Stimulated activated naive CD8-positive, alpha-beta T cell treated with anti-CD3 and anti-CD28 coated beads, Interleukin-15, amount 100 ng/mL, for 72 hours (primary cell): Measurements from ENCODE around the gene ZNF25.
"Not testable (repeated sequence)": the region's sequence is repeated elsewhere in the genome, so short reads cannot be mapped to it uniquely, and the experiment has no call there.

Source experiments
- ATAC-seq: fragments of 150-1000 bp; cut with Tn5 transposase; 2 replicates; pipeline ENCODE4 v1.10.0; 2021; ENCODE audit warnings: mild to moderate bottlenecking, moderate library complexity
- DNase-seq, 2 donors: peaks; one replicate each; pipeline ENCODE4 v3.0.0; 2021 to 2022
- H3K27ac Mint-ChIP-seq, 2 donors: one replicate each; pipeline ENCODE4 v1.8.0; 2022; ENCODE audit warnings: mild to moderate bottlenecking in 2 of 2, mixed read lengths in 2 of 2, moderate library complexity in 2 of 2
- H3K27me3 Mint-ChIP-seq: one replicate; pipeline ENCODE4 v1.8.0; 2022; ENCODE audit warnings: mixed read lengths
- H3K4me1 Mint-ChIP-seq: one replicate; pipeline ENCODE4 v1.8.0; 2022; ENCODE audit warnings: mild to moderate bottlenecking, mixed read lengths
- H3K4me3 Mint-ChIP-seq, 2 donors: one replicate each; pipeline ENCODE4 v1.8.0; 2022; ENCODE audit warnings: mild to moderate bottlenecking in 2 of 2, mixed read lengths in 2 of 2, moderate library complexity in 1 of 2
- H3K9me3 Mint-ChIP-seq, 2 donors: one replicate each; pipeline ENCODE4 v1.8.0; 2022; ENCODE audit warnings: mixed read lengths in 2 of 2

Gene ZNF25

DNA sequence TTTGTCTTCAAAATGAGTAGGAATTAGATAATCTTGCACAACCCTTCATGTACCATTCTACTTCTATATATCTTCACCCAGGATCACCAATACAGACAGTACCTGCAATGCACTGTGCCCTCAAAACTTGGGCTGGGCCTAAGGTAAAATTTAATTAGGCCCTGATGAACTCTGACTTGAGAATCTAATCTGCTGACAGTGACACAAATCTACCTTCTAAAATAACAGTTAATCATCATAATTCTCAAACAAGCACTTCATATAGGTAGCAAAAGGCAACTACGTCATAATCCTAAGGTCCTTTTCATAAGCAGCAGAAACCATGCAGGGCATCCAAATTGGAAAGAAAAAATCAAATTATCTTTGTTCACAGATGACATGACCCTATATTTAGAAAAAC lies 4.1 kb downstream of the ZNF25 start:
- ATAC-seq (no peak), DNase-seq (no peak)
- H3K4me3 Mint-ChIP-seq: no peak overlapping the region
- no peaks in the 10 kb centered on the region for H3K27me3 Mint-ChIP-seq
- peaks cover 0 to 4% of the 10 kb centered on the region in 2 donors for H3K9me3 Mint-ChIP-seq
- H3K4me1 Mint-ChIP-seq: peaks cover 18% of the 10 kb centered on the region
- no peak overlapping the region for H3K27ac Mint-ChIP-seq

DNA sequence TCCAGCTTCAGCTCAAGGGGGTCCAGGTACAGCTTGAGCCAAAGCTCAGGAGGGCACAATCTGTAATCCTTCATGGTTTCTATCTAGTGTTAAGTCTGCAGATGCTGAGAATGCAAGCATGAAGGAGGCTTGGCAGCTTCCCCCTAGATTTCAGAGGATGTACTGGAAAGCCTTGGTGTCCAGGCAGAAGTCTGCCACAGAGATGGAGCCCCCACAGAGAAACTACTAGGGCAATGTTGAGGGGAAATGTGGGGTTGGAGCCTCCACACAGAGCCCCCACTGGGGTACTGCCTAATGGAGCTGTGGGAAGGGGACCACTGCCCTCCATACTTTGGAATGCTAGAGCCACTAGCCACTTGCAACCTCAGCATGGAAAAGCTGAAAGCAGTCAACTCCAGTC lies 11.4 kb downstream of the ZNF25 start:
- ATAC-seq (no peak), DNase-seq (no peak)
- Mint-ChIP-seq H3K9me3 (peaks cover 24 to 28% of the 10 kb centered on the region in 2 donors), H3K27me3 (no peaks in the 10 kb centered on the region), H3K4me1 (no peaks in the 10 kb centered on the region), H3K27ac (no peak overlapping the region), H3K4me3 (no peak overlapping the region)

DNA sequence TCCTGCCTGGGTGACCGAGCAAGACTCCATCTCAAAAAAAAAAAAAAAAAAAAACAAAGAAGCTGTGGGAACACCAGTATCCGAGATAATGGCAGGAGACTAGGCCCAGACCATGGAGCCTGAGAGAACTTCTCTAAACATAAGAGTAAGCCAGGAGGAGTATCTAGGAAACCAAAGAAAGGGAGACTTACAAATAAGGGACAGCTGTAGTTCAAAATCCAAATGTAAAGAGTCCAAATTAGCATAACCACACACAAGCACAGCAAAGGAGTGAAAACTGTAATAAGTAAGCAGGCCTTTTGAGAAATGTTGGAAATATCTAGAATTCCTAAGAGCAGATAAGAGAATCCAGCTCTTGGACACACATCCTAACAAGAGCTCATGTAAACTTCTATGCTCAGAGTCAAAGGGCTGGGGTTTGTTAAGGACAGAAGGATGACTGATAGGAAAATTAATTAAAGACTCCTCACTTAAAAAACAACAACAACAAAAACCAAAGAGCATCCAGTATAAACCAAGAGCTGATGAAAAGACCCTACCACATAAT lies 15.8 kb downstream of the ZNF25 start:
- Mint-ChIP-seq H3K4me3 (no peak overlapping the region), H3K27ac (no peak overlapping the region), H3K27me3 (no peaks in the 10 kb centered on the region), H3K4me1 (no peaks in the 10 kb centered on the region), H3K9me3 (peaks cover 23 to 34% of the 10 kb centered on the region in 2 donors)
- DNase-seq (no peak), ATAC-seq (no peak)

DNA sequence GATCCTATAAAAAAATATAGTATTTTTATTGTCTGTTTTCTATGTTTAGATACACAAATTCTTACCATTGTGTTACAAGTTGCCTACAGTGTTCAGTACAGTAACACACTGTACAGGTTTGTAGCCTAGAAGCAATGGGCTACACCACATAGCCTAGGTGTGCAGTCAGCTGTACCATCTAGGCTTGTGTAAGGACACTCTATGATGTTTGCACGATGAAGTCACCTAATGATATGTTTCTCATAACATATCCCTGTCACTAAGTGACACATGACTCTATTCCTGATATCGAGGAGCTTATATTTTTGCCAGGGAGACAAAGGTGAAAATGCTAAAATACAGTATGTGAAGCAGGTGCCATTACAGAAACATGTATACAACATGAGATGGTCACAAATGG lies 18.6 kb downstream of the ZNF25 start:
- Mint-ChIP-seq H3K4me3 (no peak overlapping the region), H3K9me3 (peaks cover 35 to 39% of the 10 kb centered on the region in 2 donors)

DNA sequence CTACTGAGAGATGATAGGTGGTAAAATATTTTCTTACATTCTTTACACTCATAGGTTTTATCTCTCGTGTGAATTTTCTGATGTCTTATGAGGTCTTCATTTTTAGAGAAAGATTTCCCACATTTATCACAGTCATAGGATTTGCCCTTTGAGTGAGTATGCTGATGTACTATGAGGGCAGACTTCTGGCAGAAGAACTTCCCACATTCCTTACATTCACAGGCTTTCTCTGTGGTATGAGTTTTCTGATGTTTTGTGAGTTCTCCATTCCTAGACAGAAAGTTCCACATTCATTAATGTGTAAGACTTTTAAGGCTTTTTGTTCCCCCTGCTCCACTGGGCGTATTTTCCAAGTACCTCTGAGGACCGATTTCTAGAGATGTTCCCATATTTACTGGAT lies 23.5 kb downstream of the ZNF25 start:
- ATAC-seq (no peak), DNase-seq (no peak)
- H3K4me1 Mint-ChIP-seq: no peaks in the 10 kb centered on the region
- peaks cover 53 to 54% of the 10 kb centered on the region in 2 donors for H3K9me3 Mint-ChIP-seq
- H3K27me3 Mint-ChIP-seq: no peaks in the 10 kb centered on the region
- no peak overlapping the region for H3K4me3 Mint-ChIP-seq
- H3K27ac Mint-ChIP-seq: no peak overlapping the region

More for the DNA sequence above, 18.6 kb downstream of the ZNF25 start:
- ATAC-seq: no peak
- Mint-ChIP-seq H3K27ac (no peak overlapping the region), H3K4me1 (no peaks in the 10 kb centered on the region), H3K27me3 (no peaks in the 10 kb centered on the region)
- no peak for DNase-seq

DNA sequence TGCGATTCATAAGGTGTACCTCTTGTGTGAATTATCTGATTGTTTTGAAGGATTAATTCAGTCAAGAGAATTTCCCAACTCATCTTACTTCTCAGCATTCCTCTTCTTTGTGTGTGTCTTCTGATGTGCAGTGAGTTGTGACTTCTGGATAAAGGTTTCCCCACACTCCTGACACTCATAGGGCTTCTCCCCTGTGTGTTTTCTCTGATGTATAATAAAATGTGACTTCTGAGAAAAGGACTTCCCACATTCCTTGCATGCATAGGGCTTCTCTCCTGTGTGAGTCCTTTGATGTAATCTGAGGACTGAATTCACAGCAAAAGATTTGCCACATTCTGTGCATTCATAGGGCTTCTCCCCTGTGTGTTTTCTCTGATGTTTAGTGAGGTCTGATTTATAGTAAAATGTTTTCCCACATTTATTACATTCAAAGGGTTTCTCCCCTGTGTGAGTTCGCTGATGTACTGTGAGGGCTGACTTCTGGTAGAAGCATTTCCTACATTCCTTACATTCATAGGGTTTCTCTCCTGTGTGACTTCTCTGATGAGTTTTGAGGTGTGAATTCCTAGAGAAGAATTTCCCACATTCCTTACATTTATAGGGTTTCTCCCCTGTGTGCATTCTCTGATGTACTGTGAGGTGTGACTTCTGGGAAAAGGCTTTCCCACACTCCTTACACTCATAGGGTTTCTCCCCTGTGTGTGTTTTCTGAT lies 24.2 kb downstream of the ZNF25 start:
- ATAC-seq (no peak), DNase-seq (no peak)
- Mint-ChIP-seq H3K27ac (no peak overlapping the region), H3K4me1 (no peaks in the 10 kb centered on the region), H3K9me3 (peaks cover 49 to 53% of the 10 kb centered on the region in 2 donors), H3K4me3 (no peak overlapping the region), H3K27me3 (no peaks in the 10 kb centered on the region)

DNA sequence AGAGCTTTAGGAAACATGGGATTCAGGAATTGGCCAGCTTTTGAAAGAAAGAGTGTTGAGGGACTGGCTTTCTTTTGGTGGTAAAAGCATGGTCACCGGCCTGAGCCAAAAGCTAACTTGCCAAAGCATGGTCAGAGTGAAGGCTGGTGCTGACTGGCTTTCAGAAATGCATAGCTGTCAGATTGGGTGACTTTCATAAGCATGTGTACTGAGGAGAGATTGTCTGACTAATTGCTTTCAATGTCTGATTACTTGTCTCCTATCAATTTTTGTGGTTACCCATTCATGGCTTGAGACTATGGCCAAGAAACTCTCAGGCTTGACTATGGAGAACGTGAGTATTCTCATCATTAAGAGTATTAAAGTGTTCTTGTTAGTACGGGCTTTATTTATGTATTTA lies 28.2 kb downstream of the ZNF25 start:
- DNase-seq: no peak
- no peak for ATAC-seq
- no peak overlapping the region for H3K27ac Mint-ChIP-seq
- no peaks in the 10 kb centered on the region for H3K27me3 Mint-ChIP-seq
- H3K4me3 Mint-ChIP-seq: no peak overlapping the region
- peaks cover 22 to 30% of the 10 kb centered on the region in 2 donors for H3K9me3 Mint-ChIP-seq
- no peaks in the 10 kb centered on the region for H3K4me1 Mint-ChIP-seq

DNA sequence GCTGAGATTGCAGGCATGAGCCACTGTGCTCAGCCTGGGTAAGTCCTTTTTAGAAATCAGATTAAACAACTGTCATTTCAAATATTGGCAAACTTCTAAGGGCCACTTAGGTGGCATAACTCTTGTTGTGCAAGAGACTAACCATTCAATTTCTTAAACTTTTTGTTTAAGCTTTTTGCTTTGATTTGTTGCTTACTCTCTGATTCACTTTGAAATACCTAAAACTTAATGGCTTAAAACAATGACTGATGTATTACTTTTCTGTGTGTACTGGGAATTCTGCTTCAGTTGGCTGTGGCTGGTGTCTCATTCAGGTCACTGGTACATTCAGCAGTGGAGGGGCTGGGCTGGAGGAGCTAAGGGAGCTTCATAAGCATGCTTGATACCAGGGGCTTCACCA lies 28.9 kb downstream of the ZNF25 start:
- Mint-ChIP-seq H3K4me3 (no peak overlapping the region), H3K27ac (no peak overlapping the region), H3K27me3 (no peaks in the 10 kb centered on the region), H3K9me3 (peaks cover 15 to 30% of the 10 kb centered on the region in 2 donors), H3K4me1 (no peaks in the 10 kb centered on the region)
- ATAC-seq: no peak
- no peak for DNase-seq

DNA sequence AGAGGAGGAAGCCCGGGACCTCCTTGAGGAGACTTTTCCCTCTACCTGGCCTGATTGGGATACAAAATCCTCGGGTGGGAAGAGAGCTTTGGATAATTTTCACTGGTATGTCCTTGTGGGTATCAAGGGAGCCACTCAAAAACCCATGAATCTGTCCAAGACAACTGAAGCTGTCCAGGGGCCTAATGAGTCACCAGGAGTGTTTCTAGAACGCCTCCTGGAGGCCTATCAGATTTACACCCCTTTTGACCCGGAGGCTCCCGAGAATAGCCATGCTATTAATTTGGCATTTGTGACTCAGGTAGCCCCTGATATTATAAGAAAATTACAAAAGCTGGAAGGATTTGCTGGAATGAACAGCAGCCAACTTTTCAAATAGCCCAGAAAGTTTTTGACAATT lies 38.6 kb downstream of the ZNF25 start:
- no peaks in the 10 kb centered on the region for H3K4me1 Mint-ChIP-seq
- no peaks in the 10 kb centered on the region for H3K27me3 Mint-ChIP-seq
- no peak overlapping the region for H3K27ac Mint-ChIP-seq
- H3K4me3 Mint-ChIP-seq: no peak overlapping the region
- H3K9me3 Mint-ChIP-seq: peaks cover 0 to 3% of the 10 kb centered on the region in 2 donors
- no peak for DNase-seq
- no peak for ATAC-seq

DNA sequence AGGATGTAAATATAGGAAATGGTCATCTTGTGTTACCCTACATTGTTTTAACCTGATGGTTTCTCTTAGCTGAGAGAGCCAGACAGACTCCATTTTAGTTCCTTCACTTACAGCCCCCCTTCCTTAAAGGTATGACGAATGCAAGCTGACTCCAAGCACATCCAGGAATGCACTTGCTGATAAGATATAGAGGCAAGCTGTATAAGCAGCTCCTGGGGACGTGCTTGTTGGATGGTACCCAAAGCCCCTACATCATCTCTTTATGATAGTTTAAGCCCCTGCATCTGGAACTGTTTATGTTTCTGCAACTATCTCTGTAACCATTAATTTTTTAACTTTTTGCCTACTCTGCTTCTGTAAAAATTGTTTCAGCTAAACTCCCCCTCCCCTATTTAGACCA lies 41.7 kb downstream of the ZNF25 start:
- DNase-seq (no peak), ATAC-seq (no peak)
- peaks cover 6% of the 10 kb centered on the region in 2 donors for H3K9me3 Mint-ChIP-seq
- no peaks in the 10 kb centered on the region for H3K27me3 Mint-ChIP-seq
- H3K4me3 Mint-ChIP-seq: no peak overlapping the region
- no peaks in the 10 kb centered on the region for H3K4me1 Mint-ChIP-seq
- no peak overlapping the region for H3K27ac Mint-ChIP-seq

DNA sequence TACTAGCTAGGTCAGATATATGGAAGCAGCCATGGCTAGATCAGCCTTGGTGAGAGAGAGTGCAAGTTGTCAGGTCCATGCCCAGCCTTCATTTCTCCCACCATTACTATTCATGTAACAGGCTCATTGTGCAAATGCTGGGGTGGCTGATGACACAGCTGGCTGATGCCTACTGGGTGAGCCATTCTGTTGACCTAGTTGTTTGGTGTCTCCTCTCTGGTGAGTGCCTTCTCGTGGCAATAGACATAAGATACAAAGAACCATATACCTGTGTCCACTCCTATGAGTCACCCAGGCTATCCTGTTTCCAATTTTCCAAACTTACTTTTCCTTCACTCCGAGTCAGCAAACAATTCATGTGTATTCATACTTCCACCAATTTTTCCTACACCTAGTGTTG lies 46.0 kb downstream of the ZNF25 start:
- no peak overlapping the region for H3K4me3 Mint-ChIP-seq
- H3K9me3 Mint-ChIP-seq: peaks cover 6% of the 10 kb centered on the region in 2 donors
- DNase-seq (no peak), ATAC-seq (no peak)
- no peak overlapping the region for H3K27ac Mint-ChIP-seq
- H3K27me3 Mint-ChIP-seq: no peaks in the 10 kb centered on the region
- H3K4me1 Mint-ChIP-seq: no peaks in the 10 kb centered on the region

DNA sequence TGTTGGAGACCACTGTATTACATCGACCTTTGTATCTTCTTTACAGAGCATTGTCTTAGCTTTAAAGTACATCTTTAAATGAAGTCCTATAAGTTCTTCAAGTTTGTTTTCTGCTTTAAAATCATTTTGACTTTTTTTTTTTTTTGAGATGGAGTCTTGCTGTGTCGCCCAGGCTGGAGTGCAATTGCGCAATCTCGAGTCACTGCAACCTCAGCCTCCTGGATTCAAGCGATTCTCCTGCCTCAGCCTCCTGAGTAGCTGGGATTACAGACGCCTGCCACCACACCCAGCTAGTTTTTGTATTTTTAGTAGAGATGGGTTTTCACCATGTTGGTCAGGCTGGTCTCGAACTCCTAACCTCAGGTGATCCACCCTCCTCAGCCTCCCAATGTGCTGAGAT lies 68.3 kb downstream of the ZNF25 start:
- H3K4me3 Mint-ChIP-seq, H3K27ac Mint-ChIP-seq, DNase-seq, H3K4me1 Mint-ChIP-seq, H3K27me3 Mint-ChIP-seq, ATAC-seq: not testable (repeated sequence)
- H3K9me3 Mint-ChIP-seq: peaks cover 0 to 24% of the 10 kb centered on the region in 2 donors

DNA sequence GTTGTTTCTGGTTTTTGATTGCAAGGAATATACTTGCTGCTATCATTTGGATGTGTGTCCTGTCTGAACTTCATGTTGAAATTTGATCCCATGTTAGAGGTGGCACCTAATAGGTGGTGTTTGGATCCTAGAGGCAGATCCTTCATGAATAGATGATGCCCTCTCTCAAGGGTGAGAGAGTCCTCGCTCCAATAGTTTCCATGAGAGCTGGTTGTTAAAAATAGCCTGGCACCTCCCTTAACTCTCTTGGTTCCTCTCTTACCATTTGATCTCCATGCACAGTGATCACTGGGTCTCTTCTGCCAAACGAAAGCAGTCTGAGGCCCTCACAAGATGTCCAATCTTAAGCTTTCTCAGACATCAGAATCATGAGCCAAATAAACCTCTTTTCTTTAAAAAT lies 70.1 kb downstream of the ZNF25 start:
- ATAC-seq (no peak), DNase-seq (no peak)
- no peak overlapping the region for H3K27ac Mint-ChIP-seq
- no peak overlapping the region for H3K4me3 Mint-ChIP-seq
- H3K27me3 Mint-ChIP-seq: no peaks in the 10 kb centered on the region
- peaks cover 0 to 17% of the 10 kb centered on the region in 2 donors for H3K9me3 Mint-ChIP-seq
- H3K4me1 Mint-ChIP-seq: no peaks in the 10 kb centered on the region
